ENCODE measurements around the gene SNAPC5. TPM values are rescaled to one million over a fixed set of nuclear protein-coding genes. Genes with fewer than 3 reads are reported as not detected.

SNAPC5 gene
- total and polyA plus RNA-seq, 2 of the 8 experiments (the other 6 are each of a cell fraction or from before 2014, with no cell fraction given), result 18.7 to 23.1 TPM

DNA sequence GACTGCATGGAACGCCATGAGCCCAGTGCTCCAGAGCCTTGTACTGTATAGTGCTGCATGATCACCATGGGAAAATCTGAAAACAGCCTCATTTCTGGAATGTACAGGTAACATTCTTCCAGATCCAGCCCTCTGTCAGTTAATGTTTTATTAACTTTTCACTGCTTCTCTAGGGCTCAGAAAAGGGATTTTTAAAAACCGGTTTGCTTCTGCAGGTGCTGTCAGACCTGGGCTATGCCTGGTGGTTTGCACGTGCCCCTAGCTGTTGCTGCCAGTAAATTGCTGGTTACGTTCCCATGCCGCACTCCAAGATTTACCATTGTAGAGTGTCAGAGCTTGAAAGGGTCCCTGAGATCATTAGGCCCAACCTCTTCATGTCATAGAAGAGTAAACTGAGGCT is 9.0 kb downstream of the SNAPC5 start (continued):
- TF ChIP-seq, protein P1, sequence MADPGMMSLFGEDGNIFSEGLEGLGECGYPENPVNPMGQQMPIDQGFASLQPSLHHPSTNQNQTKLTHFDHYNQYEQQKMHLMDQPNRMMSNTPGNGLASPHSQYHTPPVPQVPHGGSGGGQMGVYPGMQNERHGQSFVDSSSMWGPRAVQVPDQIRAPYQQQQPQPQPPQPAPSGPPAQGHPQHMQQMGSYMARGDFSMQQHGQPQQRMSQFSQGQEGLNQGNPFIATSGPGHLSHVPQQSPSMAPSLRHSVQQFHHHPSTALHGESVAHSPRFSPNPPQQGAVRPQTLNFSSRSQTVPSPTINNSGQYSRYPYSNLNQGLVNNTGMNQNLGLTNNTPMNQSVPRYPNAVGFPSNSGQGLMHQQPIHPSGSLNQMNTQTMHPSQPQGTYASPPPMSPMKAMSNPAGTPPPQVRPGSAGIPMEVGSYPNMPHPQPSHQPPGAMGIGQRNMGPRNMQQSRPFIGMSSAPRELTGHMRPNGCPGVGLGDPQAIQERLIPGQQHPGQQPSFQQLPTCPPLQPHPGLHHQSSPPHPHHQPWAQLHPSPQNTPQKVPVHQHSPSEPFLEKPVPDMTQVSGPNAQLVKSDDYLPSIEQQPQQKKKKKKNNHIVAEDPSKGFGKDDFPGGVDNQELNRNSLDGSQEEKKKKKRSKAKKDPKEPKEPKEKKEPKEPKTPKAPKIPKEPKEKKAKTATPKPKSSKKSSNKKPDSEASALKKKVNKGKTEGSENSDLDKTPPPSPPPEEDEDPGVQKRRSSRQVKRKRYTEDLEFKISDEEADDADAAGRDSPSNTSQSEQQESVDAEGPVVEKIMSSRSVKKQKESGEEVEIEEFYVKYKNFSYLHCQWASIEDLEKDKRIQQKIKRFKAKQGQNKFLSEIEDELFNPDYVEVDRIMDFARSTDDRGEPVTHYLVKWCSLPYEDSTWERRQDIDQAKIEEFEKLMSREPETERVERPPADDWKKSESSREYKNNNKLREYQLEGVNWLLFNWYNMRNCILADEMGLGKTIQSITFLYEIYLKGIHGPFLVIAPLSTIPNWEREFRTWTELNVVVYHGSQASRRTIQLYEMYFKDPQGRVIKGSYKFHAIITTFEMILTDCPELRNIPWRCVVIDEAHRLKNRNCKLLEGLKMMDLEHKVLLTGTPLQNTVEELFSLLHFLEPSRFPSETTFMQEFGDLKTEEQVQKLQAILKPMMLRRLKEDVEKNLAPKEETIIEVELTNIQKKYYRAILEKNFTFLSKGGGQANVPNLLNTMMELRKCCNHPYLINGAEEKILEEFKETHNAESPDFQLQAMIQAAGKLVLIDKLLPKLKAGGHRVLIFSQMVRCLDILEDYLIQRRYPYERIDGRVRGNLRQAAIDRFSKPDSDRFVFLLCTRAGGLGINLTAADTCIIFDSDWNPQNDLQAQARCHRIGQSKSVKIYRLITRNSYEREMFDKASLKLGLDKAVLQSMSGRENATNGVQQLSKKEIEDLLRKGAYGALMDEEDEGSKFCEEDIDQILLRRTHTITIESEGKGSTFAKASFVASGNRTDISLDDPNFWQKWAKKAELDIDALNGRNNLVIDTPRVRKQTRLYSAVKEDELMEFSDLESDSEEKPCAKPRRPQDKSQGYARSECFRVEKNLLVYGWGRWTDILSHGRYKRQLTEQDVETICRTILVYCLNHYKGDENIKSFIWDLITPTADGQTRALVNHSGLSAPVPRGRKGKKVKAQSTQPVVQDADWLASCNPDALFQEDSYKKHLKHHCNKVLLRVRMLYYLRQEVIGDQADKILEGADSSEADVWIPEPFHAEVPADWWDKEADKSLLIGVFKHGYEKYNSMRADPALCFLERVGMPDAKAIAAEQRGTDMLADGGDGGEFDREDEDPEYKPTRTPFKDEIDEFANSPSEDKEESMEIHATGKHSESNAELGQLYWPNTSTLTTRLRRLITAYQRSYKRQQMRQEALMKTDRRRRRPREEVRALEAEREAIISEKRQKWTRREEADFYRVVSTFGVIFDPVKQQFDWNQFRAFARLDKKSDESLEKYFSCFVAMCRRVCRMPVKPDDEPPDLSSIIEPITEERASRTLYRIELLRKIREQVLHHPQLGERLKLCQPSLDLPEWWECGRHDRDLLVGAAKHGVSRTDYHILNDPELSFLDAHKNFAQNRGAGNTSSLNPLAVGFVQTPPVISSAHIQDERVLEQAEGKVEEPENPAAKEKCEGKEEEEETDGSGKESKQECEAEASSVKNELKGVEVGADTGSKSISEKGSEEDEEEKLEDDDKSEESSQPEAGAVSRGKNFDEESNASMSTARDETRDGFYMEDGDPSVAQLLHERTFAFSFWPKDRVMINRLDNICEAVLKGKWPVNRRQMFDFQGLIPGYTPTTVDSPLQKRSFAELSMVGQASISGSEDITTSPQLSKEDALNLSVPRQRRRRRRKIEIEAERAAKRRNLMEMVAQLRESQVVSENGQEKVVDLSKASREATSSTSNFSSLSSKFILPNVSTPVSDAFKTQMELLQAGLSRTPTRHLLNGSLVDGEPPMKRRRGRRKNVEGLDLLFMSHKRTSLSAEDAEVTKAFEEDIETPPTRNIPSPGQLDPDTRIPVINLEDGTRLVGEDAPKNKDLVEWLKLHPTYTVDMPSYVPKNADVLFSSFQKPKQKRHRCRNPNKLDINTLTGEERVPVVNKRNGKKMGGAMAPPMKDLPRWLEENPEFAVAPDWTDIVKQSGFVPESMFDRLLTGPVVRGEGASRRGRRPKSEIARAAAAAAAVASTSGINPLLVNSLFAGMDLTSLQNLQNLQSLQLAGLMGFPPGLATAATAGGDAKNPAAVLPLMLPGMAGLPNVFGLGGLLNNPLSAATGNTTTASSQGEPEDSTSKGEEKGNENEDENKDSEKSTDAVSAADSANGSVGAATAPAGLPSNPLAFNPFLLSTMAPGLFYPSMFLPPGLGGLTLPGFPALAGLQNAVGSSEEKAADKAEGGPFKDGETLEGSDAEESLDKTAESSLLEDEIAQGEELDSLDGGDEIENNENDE (IDR thresholded peaks at IDR 0.05; ENCODE audit: insufficient replicate concordance, low read length), result no peak
- TF ChIP-seq SUZ12 (IDR thresholded peaks at IDR 0.05; ENCODE audit: low read length) (no peak), CBX5 (IDR thresholded peaks at IDR 0.05; ENCODE audit: low read depth, low read length) (no peak), CEBPB (IDR thresholded peaks at IDR 0.05; ENCODE audit: low read depth, low read length) (no peak)
